HG03045 (cell line): ENCODE results near the gene DDAH2.

Experiments
- ATAC-seq: cut with Tn5 transposase; IDR thresholded peaks from one replicate; pipeline ENCODE4 v1.9.1; 2021; ENCODE audit warnings: mild to moderate bottlenecking, moderate library complexity; ENCODE audit not compliant: unreplicated experiment

DDAH2 gene

DNA sequence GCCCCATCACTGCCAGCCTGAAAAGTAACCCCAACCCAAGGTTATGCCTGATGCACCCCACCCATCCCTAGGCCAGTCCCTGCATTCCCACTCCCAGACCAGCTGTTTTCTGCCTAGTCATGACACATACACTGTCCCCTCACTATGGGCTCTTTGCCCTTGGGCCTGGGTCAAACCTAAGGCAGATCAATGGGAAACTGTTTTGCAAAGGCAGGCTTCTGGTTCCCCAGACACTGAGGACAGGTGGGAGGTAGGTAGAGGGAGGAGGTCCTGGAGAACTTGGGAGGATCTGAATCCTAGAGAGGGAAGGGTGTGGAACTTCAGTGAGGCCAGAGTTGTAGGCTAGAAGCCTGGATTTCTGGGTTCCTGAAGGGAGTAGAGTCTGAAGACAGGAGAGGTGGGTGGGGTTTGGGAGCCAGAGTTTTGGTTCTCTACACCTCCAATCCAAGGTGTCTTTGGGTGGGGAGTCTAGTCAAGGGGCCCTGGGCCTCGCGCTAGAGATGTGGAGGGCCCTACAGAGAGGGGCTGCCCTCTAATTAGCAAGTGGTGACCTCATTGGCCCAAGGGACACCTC, 5.2 kb upstream of the DDAH2 start:
- ATAC-seq: no peak

DNA sequence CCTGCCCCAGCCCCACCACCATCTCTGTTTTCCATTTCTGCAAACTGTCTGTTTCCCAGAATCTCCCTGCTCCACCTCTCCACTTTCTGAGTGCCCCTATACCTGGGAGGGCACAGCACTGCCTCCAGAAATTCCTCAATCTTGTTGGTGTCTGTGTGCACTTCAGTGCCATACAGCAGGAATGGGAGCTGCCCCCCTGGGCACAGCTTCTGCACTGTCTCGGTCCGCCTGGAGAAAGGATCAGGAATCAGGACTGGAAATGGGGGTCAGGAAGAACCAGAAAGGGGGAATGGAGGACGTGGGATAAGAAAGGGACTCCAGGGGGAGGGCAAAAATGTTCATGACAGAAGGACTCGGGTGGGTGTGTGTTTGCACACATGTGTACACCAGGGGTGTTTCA, 4.6 kb upstream of the DDAH2 start:
- no peak for ATAC-seq

DNA sequence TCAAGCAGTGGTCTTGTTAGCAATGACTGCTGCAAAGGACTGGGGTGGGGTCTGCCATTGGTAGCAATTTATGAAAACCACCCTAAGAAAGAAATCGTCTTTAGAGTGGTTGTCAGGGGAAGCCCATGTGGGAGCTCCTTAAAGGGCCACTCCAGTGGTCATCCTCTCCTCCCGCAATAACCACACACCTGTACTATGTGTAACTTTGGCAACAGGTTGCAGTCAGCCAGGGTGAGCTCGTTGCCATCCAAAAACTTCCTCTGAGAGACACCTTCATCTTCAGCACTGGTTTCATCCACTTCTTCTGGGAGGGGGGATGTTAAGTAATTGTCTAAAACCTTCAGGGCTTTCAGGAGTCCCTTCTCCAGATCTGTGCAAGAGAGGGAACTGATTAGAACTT, 2.9 kb upstream of the DDAH2 start:
- no peak for ATAC-seq

DNA sequence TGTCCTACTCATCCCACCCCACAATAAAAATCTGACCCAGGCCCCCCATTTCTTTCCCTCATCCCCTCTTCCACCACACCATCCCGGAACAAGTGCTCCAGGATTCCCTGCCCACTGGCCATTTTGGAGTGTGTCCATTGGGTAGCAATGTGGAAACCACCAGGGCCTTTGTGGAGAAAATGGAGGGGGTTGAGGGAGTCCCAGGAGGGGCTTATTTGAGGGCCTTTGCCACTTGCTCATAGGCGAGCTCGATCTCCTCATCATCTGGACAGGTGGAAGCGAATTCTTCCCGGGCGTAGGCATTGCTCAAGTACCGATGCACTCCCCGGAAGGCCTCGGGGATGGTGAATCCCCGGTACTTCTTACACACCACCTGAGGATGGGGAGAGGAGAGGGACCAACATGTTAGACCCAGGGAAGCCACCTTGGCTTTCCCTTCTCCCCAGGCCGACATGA, 1.6 kb upstream of the DDAH2 start:
- no peak for ATAC-seq

DNA sequence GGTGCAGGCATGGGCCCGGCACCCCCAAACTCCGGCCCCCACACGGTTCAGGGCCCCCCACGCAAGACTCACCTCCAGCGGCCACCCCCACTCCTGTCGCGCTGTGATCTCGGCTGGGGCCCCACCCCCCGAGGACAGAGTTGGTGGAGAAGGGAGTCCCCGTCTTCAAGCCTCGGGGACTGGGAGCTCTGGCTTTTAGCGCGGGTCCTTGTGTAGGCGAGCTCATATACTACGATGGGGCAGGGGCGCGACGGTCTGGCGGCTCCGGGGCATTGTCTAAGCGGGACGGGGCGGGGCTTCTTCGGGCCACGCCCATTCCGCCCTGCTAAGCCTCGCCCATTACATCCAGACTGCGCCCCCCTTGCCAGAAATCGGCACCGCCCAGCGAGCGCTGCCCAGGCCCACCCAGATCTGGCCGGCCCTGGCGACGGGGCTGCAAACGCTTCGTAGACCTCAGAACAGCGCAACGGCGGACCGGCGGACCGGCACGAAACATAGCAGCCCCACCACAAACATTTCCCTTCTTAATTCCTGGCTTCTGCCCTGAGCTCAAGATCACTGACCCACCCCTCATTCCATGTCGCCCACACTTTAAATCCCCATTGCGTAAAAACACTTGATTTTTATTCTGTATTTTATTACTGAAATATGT, 1.0 kb upstream of the DDAH2 start:
- ATAC-seq: peak; percentile 32

DNA sequence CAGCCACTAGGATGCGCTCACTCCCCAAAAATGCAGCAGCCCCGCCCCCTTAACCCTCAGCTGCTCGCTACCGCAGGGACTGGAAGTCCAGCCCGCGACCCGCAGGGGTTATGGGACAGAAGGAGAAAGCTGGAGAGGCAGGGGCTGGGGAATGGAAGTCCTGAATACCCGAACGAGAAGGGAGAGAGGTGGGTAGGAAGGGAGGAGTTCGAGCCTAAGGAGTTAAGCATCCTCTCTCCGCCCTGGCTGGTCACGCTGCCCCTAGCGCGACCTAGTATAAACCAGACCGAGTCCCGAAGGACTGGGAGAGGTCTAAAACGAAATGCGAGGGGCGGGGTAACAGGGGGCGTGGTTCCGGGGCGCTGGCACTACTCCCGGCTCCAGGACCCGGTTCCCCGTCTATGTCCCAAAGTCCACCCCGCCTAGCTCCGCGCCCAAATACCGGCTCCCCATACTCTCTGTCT, 448 bp upstream of the DDAH2 start:
- ATAC-seq: peak; percentile 56

DNA sequence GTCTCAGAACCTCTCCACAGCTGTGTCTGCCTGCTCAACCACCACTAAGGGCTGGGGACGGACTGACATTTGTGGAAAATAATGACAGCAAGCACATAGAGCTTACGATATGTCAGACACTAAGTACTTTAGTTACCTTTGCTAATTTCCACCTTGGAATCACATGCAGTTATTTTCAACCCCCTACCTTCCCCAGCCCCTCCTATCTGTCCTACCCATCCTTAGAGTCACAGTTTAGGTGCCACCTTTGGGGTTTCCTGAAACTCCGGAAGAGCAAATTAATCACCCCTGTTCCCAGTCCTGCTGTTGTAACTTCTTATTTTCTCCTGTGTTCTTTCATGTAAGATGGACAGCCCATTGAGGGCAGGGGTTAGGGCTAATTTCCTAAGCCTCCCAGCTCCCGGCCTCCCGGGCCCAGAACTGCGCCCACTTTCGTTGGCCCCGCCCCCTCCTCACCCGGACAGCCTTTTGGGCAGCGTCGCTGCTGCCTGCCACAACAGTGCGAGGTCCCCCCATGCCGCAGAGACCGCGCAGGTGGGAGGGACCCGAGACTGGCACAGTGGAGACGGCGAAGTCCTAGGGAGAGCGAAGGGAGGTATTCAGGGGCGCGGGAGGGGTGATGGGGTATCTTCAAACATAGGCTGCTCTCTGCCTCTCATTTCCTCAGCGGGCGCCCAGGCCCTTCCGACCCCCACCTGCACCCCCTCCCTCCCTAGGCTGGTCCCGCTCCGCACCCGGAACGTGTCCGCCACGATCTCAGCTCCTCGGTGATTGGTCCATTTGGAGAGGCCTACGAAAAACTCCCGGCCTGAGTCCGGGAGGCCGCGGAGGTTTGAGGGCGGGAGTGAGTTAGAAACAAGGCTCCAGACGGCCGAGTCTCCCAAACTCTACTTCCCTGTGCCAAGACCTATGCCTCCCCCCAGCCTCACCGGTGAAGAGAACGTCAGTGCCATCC, 1.1 kb downstream of the DDAH2 start:
- no peak for ATAC-seq

DNA sequence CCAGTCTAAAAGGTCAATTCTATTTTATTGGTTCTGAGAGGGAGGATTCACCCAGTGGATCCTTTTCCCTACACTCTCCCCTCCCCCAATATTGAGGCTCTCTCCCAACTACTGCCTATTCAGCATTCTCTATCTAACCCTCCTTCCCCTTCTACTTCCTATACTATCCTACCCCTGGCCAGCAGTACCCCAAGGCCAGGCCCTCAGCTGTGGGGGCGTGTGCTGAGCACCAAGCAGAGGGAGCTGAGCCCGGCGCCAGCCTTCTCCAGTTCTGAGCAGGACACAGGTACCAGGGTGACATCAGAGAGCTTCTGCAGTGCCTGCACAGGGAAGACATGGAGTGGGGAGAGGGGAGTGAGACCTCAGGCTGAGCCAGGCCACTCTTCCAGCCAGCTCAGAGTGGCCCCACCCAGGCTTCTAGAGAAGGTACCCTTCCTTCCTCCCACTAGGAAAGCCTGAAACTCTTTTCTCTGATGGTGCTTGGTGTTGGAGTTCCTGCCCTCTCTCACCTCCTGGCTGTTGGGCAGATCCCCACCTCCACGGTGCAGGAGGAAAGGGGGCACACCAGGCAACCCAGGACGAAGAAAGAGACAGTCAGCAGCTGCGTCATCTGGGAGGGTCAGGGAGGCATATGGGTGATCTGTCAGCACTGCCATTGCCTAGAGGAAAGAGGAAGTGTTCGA, 1.9 kb downstream of the DDAH2 start:
- no peak for ATAC-seq

DNA sequence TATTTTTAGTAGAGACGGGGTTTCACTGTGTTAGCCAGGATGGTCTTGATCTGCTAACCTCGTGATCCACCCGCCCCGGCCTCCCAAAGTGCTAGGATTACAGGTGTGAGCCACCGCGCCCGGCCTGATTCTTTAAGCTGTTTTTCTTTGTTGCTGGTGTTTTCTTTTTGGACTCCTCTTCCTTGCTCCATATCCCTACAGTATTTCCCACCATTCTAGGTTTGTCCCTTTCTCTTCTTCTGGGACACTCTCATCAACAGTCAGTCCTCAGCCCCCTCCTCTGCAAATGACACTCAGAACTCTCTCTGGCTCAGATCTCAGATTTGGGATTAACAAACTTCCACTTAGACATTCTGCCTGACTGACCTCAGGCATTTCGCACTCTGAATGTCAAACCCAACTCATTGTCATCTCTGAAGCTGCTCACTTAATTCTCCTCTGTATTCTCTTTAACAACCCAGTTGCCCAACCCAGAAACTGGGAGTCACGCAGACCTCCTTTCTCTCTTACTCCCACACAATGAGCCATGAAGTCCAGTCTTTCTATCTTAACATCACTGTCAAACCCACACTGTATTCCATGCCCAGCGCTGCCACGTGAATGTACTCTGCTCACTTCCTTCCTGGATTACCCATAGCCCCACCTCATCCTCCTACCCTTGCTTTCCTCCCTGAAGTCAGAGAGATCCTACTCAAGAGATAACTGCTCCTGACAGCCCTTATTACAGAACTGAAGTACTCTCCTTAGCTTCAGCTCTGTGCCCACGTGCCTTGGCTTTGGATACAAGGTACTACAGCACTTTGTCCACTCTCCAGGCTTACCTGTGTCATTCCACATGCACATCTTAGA, 3.4 kb downstream of the DDAH2 start:
- ATAC-seq: no peak

DNA sequence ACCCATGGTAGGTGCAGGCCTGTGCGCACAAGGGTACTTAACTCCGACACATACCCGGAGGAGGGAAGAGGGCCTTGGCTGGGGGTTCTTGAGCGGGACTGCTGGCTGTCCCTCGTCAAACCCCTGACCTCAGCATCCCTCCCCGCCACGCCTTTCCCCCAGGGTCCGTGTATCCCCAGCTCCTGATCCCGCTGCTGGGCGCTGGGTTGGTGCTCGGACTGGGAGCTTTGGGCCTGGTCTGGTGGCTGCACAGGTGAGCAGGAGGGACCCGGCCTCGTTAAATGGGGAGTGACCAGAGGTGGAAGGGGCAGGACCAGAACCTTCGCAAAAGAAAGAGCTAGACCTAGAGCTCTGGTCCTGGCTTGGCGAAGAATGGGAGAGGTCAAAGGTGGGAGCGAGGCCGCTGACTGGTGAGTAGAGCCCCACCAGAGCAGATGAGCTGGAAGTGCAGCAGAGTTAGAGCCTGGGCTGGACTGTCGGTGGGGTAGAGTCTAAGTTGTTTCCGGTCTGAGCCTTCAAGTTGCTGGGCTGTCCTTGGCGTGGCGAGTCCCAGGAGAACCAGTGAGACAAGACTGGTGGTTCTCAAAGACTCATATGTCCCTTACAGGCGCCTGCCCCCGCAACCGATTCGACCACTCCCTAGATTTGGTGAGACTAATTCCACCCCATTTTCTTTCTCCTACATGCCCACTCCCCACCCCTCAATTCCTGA, 5.0 kb downstream of the DDAH2 start:
- no peak for ATAC-seq

DNA sequence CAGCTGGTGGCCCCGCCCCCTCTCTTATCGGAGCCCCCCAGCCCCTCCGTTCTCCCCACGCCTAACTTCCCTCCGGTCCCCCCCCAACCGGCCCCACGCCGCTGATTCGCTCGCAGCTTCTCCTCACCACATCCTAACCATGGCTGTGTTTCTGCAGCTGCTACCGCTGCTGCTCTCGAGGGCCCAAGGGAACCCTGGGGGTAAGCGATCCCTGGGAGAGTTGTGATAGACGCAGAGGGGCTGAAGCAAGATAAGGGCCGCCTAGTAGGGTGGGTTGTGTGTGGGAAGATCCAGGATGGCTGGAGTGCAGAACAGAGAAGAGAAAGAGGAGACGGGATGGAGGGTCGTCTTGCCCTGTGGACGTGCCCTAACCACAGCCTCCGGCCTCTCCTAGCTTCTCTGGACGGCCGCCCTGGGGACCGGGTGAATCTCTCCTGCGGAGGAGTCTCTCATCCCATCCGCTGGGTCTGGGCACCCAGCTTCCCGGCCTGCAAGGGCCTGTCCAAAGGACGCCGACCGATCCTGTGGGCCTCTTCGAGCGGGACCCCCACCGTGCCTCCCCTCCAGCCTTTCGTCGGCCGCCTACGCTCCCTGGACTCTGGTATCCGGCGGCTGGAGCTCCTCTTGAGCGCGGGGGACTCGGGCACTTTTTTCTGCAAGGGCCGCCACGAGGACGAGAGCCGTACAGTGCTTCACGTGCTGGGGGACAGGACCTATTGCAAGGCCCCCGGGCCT, 5.7 kb downstream of the DDAH2 start, which contains the start of gene MPIG6B:
Gene MPIG6B, plus strand, starts transcription at position 129 of the 735 bp plus-strand sequence. Its CDS starts 11 bp downstream, at position 140.
- ATAC-seq: no peak

DNA sequence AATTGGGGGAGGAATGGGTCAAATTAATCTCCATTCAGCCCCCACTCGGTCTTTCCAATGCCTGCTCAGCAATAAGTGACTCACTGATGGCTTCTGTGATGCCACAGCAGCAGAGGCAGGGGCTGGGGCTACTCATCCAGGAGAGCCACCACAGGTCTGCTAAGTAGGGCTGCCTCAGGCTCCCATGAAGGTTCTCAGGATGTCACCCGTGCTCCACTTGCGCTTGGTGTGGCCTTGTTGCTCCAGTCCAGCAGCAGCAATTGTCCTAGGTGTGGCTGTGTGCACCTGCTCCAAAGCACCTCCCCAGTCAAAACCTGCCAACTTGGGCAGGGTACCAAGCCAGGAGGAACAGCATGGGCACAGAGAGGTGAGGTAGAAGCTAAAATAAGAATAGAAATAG, 6.9 kb downstream of the DDAH2 start:
- no peak for ATAC-seq

DNA sequence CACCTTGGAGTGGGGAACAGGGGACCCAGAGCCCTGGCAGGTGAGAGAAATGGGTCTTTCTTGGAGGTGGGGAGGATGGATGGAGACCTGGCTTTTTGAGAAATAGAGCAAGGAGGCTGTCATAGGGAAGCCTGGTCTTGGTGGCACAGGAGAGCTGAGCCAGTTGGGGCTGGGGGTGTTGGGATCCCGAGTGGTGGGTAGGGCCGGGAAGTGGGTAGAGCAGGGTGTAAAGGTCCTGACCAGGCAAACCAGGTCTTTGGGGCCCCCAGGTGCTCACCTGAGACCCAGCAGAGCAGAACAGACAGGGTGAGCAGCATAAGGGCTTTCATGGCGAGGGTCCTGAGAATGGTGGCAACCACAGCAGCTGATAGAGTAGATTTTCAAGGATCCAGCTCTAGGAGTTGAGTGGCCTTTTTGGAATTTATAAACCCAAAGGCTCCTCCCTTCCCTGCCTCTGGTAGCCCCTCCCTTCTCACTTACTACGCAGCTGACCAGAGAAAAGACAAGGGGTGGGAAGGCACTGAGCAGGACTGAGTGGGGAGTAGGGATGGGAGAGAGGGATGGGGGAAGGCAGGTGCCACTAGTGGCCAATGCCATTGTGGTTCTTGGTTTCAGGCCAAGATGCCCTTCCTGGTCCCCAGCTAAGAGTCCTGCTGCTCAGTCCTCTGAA, 7.6 kb downstream of the DDAH2 start, which contains the start of gene LY6G6C:
Gene LY6G6C, minus strand, starts transcription at position 396 of the 670 bp plus-strand sequence. Its CDS starts 67 bp downstream, at position 329.
- no peak for ATAC-seq

DNA sequence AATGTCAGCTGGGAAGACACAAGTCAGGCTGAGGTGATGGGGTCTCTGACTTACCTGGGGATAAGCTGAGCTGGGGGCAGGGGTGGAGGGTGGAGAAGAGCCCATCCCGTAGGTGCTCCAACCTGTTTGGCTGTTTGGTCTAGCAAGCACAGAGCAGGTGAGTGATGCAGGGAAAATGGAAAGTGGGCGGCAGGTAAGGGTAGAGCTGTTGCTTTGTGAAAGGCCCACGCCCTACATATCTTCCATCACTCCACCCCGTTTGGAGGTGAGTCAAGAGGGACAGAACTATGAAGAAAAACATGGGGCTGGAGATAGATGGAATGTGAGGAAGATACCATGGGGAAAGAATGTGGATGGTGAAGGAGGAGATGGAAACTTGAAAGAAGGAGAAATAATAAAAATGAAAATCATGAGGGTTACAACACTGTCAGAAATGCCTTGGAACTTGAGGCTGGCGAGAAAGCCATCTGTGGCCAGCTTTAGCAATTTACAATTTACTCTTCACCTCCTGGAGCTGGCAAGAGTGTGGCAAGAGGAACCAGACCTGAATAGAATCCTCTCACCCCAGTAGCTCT, 8.8 kb downstream of the DDAH2 start:
- ATAC-seq: no peak

DNA sequence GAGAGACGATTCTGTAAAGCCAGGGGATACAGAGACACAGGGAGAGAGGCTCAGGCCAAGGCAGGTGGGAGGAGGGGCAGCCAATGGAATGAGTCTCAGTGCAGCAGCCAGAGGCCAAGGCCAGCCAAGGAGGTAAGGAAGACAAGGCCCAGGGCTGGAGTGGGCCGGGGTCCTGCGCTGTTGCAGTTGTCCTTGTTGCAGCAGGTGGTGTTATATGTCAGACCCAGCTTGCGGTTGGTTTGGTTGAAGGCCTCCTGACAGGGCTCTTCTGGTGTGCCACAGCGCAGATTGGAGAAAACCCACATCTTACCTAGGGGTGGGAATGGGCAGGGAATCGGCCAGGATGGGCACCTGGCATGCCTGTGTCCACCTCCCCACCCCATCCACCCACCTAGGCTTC, 10.1 kb downstream of the DDAH2 start:
- ATAC-seq: no peak

DNA sequence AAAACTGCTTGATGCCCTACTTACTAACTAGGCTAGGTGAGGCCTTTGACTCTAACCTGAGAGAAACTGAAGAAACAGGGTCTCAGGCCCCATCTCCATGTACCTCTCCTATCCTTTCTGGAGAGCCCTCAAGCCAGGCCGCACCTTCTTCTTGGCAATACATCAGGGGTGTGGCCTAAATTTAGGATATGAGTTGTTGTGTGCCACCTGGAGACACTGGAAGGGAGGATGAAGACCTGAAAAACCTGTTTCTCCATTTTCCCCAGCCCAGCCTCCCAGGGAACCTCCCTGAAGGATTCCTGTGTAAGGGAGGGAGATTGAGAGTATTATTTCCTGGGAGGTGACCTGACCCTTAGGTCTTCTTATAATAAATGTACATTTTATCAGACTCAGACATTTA, 10.8 kb downstream of the DDAH2 start:
- ATAC-seq: no peak

DNA sequence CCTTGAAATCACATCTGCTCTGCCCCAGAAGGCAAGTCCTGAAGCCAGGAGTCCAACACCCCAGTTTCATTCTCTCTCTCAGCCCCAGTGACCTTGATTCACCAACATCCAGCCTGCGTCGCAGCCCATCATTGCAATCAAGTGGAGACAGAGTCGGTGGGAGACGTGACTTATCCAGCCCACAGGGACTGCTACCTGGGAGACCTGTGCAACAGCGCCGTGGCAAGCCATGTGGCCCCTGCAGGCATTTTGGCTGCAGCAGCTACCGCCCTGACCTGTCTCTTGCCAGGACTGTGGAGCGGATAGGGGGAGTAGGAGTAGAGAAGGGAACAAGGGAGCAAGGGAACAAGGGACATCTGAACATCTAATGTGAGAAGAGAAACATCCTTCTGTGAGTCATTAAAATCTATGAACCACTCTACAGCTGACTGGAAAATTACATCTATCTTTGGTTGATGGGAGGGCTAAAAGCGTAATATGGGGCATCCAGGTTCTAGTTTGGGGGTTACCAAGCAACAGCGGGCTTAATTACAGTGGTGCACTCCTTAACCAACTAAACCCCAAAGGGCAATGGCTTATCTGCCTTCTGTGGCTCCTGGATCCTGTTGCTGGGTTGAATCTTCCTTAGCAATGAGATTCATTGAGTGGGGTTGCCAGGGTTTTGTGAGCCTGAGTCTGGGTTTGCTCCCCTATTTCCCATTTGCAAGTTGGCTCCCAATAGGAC, 11.4 kb downstream of the DDAH2 start:
- no peak for ATAC-seq
